Urinary bladder (tissue), 4 donors: ENCODE results near the gene AP1S3. TPM values are rescaled to one million over a fixed set of nuclear protein-coding genes. Genes with fewer than 3 reads are reported as not detected.

Source experiments
- DNase-seq: peaks from one replicate; pipeline ENCODE4 v3.0.0-alpha.2; 2015; ENCODE audit errors: extremely low spot score
- H3K27ac ChIP-seq: one replicate; pipeline ENCODE4 v1.5.1; 2013; ENCODE audit warnings: low read depth, mild to moderate bottlenecking, moderate library complexity
- H3K36me3 ChIP-seq: one replicate; pipeline ENCODE4 v1.6.1; 2013; ENCODE audit warnings: mild to moderate bottlenecking, moderate library complexity; ENCODE audit not compliant: insufficient read depth
- H3K4me1 ChIP-seq: one replicate; pipeline ENCODE4 v1.6.1; 2013; ENCODE audit warnings: mild to moderate bottlenecking, moderate library complexity; ENCODE audit not compliant: insufficient read depth
- H3K4me3 ChIP-seq: one replicate; pipeline ENCODE4 v1.5.1; 2013; ENCODE audit warnings: low read depth, low read length
- WGBS: extraction: QIAGEN DNeasy Blood & Tissue Kit; methylation state at CpG from one replicate; pipeline ENCODE4 v1.1.7; 2013; 5-methylcytosine and 5-hydroxymethylcytosine counted together
- polyA plus RNA-seq: library from polyadenylated mRNA; stranded (reverse); fragments of 200-250 nt; gene quantifications from one replicate; pipeline ENCODE4 v1.2.3, GENCODE V29; 2013
- total RNA-seq: library from RNA; depleted of rRNA; stranded (reverse); fragments of >200 nt; gene quantifications from one replicate; pipeline ENCODE4 v1.2.3, GENCODE V29; 2014
- donor health status: healthy with polysubstance abuse.
- donor health status: healthy.

The AP1S3 gene
- total and polyA plus RNA-seq, 2 donors, result 2.1 to 10.0 TPM

DNA sequence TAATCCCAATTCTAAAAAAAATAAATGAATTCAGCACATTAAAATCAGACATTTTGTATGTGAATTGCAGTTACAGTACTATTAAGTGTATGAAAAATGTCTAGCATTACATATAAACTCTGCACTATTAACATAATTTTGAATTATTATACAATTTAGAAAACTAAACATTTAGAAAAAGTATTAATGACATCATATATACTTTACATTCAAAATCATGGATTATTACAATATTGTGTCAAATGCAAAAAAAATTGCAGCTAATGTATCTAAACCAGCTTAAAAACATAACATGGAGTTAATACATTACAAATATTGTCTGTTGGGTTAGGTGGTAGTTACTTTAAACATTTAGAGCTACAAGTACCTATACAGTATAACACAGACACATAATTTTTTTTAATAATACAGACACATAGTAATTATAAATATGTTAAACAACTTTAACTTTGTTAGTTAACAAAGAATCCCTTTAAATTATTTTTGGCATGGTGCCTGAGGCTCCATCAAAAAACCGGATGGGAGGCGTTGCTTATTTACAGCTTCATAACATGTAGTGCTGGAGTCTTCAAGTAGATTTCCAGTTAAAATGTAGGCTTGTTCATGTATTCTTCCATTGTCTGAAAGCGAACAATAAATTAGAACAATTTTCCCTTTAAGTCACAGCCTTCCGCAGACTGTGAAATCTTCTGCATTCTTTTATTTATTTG lies 79.1 kb downstream of the AP1S3 start:
- no peak for DNase-seq
- 67% methylated on average over 4 of the region's 4 CpGs for WGBS
- no peak overlapping the region for H3K4me3 ChIP-seq
- no peak overlapping the region for H3K27ac ChIP-seq
- no peaks in the 10 kb centered on the region for H3K36me3 ChIP-seq
- H3K4me1 ChIP-seq, result no peaks in the 10 kb centered on the region

DNA sequence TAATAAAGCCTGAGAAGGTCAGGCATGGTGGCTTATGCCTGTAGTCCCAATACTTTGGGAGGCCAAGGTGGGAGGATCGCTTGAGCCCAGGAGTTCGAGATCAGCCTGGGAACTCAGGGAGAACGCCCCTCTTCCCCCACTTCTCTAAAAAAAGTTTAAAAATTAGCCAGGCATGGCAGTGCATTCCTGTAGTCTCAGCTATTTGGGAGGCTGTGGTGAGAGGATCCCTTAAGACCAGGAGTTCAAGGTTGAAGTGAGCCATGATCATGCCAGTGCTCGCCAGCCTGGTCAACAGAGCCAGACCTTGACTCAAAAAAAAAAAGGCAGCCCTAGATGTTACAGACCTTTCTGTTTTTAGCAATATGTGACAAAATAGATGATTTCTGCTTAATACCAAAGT lies 83.4 kb downstream of the AP1S3 start:
- no peaks in the 10 kb centered on the region for H3K36me3 ChIP-seq
- no peaks in the 10 kb centered on the region for H3K4me1 ChIP-seq
- DNase-seq, result no peak
- 89% methylated on average over 4 of the region's 4 CpGs for WGBS
- H3K4me3 ChIP-seq, result no peak overlapping the region
- H3K27ac ChIP-seq, result no peak overlapping the region

DNA sequence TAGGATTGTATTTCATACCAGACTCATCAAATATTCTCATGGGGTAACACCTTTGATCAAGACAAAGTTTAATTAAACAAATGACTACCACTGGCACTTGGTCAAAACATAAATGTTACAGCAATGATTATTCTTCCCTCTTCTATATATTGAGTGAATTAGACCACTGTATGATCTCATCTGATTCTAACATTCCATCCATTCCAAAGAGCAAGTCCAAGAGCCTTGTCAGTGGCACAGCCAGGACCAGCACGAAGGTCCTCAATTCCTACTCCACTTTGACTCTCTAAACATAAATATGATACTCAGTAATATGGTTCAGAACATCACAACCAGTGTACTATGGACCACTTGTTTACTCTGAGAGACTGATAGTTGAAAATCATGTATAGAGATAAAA lies 86.4 kb downstream of the AP1S3 start:
- no peaks in the 10 kb centered on the region for H3K36me3 ChIP-seq
- WGBS, result 36% methylated on average over 1 of the region's 1 CpG
- no peaks in the 10 kb centered on the region for H3K4me1 ChIP-seq
- no peak overlapping the region for H3K27ac ChIP-seq
- no peak overlapping the region for H3K4me3 ChIP-seq
- no peak for DNase-seq

- H3K4me3 ChIP-seq, result no peak overlapping the region
- no peaks in the 10 kb centered on the region for H3K36me3 ChIP-seq
- no peak for DNase-seq
- H3K4me1 ChIP-seq, result no peaks in the 10 kb centered on the region
- 49% methylated on average over 2 of the region's 2 CpGs for WGBS
- no peak overlapping the region for H3K27ac ChIP-seq
Measured at GRCh38 chr2:223747392-223748042, 89.9 kb downstream of the AP1S3 start.

GRCh38 chr2:223746611-223747010 lies 90.8 kb downstream of the AP1S3 start:
- 95% methylated on average over 2 of the region's 2 CpGs for WGBS
- H3K4me1 ChIP-seq, result no peaks in the 10 kb centered on the region
- H3K27ac ChIP-seq, result no peak overlapping the region
- H3K36me3 ChIP-seq, result no peaks in the 10 kb centered on the region
- no peak for DNase-seq
- H3K4me3 ChIP-seq, result no peak overlapping the region

DNA sequence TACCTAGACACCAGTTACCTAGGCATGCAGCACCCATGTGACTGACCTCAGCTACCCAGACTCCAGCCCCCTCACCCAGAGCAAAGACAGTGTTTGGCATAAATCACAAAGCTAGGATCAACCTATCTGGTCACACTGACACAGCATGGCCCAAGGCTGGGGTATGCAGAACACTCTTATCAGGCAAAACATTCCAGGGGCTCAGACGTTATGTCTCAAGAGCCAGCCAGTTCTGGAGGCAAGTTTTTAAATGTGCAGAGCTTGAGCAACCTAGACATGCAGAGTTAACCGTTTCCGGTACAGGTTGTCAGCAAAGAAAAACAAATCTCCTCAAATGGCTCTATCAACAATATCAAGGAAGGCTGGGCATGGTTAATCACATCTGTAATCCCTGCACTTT lies 92.8 kb downstream of the AP1S3 start:
- H3K4me1 ChIP-seq, result no peaks in the 10 kb centered on the region
- WGBS, result 31% methylated on average over 3 of the region's 3 CpGs
- H3K27ac ChIP-seq, result no peak overlapping the region
- DNase-seq, result no peak
- no peak overlapping the region for H3K4me3 ChIP-seq
- no peaks in the 10 kb centered on the region for H3K36me3 ChIP-seq

DNA sequence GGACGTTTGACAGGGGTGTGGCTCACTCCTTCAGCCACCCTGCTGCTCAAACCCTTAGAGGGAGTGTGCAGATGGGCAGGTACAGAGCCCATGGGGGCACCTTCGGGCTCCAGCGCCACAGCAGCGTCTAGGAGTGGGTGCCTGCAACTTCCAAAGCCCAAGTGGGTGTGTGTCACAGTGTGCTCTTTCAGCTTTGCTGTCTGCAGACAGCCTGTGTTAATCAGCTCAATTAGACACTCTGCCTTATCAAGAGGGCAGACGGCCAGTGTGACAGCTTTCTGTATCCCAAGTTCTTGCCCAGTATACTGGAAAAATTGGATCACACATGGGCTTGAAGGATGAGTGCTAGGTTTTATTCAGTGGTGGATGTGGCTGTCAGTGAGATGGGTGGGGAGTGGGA lies 96.7 kb downstream of the AP1S3 start:
- Histone ChIP-seq H3K4me3 (no peak overlapping the region), H3K36me3 (no peaks in the 10 kb centered on the region), H3K27ac (no peak overlapping the region), H3K4me1 (no peaks in the 10 kb centered on the region)
- 80% methylated on average over 5 of the region's 5 CpGs for WGBS
- DNase-seq, result no peak

DNA sequence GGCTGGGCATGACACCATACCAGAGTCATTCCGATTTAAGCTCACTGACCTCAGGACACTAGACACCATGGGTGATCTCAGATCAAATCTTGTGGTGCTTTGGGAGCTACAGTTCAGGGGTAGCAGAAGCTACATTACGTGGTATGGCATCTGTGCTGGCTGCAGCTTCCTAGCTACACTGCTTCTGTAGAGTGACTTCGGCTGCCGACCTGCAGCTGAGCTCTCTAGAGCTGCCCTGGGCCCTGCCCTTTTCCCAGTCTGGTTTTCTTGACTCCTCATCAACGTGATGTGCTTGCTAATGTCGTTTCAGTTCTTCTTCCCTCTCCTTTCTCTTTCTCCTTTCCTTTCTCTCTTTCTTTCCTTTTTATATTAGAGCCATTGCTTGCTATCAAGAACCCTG lies 100.2 kb downstream of the AP1S3 start:
- 89% methylated on average over 6 of the region's 6 CpGs for WGBS
- DNase-seq, result no peak

DNA sequence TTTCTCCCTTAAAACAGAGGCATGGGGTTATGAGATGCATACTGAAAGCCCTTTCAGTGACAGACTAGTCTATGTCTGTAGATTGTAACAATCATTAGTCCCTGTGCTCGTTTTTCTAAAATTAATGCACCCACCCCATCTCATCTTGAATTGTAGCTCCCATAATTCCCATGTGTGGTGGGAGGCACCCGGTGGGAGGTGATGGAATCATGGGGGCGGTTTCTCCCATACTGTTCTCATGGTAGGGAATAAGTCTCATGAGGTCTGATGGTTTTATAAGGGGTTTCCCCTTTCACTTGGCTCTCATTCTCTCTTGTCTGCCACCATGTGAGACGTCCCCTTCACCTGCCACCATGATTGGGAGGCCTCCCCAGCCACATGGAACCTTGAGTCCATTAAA lies 100.9 kb downstream of the AP1S3 start:
- H3K4me3 ChIP-seq, result no peak overlapping the region
- WGBS, result 85% methylated on average over 4 of the region's 4 CpGs
- no peaks in the 10 kb centered on the region for H3K4me1 ChIP-seq
- no peak for DNase-seq
- H3K36me3 ChIP-seq, result no peaks in the 10 kb centered on the region
- H3K27ac ChIP-seq, result no peak overlapping the region

More for the DNA sequence above, 100.2 kb downstream of the AP1S3 start:
- no peaks in the 10 kb centered on the region for H3K4me1 ChIP-seq
- no peak overlapping the region for H3K27ac ChIP-seq
- no peak overlapping the region for H3K4me3 ChIP-seq
- no peaks in the 10 kb centered on the region for H3K36me3 ChIP-seq

GRCh38 chr2:223735659-223736244 lies 101.6 kb downstream of the AP1S3 start:
- Histone ChIP-seq H3K4me3 (no peak overlapping the region), H3K4me1 (no peaks in the 10 kb centered on the region), H3K36me3 (no peaks in the 10 kb centered on the region), H3K27ac (no peak overlapping the region)
- DNase-seq, result no peak
- WGBS, result 89% methylated on average over 4 of the region's 4 CpGs

GRCh38 chr2:223735035-223735640 lies 102.2 kb downstream of the AP1S3 start:
- no peaks in the 10 kb centered on the region for H3K4me1 ChIP-seq
- DNase-seq, result no peak
- WGBS, result 68% methylated on average over 5 of the region's 5 CpGs
- no peaks in the 10 kb centered on the region for H3K36me3 ChIP-seq
- no peak overlapping the region for H3K27ac ChIP-seq
- H3K4me3 ChIP-seq, result no peak overlapping the region

DNA sequence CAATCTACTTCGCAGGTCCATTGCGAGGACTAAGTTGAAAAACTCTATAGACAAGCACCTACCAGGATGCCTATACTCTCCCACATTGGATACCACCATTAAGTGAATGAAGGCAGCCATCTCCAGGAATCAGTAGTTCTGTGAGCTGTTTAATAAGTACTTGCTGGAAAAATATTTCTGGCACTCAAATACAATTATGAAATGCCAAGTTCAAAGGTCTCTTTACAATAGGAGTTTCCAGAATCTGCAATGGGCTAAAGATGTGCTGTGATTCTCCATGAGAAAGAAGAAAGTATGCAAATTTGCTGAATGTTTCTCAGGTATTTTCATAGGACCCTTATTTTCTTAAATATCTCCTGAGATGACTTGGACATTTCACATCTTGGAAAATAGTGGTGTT lies 103.0 kb downstream of the AP1S3 start:
- WGBS, result 96% methylated on average over 2 of the region's 2 CpGs
- Histone ChIP-seq H3K4me3 (no peak overlapping the region), H3K4me1 (no peaks in the 10 kb centered on the region), H3K27ac (no peak overlapping the region), H3K36me3 (no peaks in the 10 kb centered on the region)
- DNase-seq, result no peak

DNA sequence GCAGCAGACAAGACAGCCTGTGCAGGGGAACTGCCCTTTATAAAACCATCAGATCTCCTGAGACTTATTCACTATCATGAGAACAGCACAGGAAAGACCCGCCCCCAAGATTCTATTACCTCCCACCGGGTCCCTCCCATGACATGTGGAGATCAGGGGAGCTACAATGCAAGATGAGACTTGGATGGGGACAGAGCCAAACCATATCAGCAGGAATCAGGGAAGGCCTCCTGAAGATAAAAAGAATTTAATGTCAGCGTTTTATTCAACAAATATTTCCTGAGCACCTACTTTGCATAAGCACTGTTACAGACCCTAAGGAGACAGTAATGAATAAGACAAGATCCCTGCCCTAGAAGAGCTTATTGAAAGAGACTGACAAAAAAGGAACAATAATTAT lies 105.0 kb downstream of the AP1S3 start:
- WGBS, result 88% methylated on average over 3 of the region's 3 CpGs
- Histone ChIP-seq H3K27ac (no peak overlapping the region), H3K36me3 (no peaks in the 10 kb centered on the region), H3K4me1 (no peaks in the 10 kb centered on the region), H3K4me3 (no peak overlapping the region)
- no peak for DNase-seq

- no peak for DNase-seq
- 65% methylated on average over 2 of the region's 2 CpGs for WGBS
- H3K36me3 ChIP-seq, result no peaks in the 10 kb centered on the region
Measured at GRCh38 chr2:223731503-223731902, 105.9 kb downstream of the AP1S3 start.

More at GRCh38 chr2:223731503-223731902, 105.9 kb downstream of the AP1S3 start:
- no peaks in the 10 kb centered on the region for H3K4me1 ChIP-seq
- H3K4me3 ChIP-seq, result no peak overlapping the region
- H3K27ac ChIP-seq, result no peak overlapping the region
